SU-DHL-6 (cell line): ENCODE data around the gene SFTPB.
A peak's percentile ranks its signal among the peaks of the same experiment; 100 is the strongest.

Experiments
- H2AFZ ChIP-seq: fragments of 200-600 bp; sonication (generic); 2 replicates; pipeline ENCODE4 v1.6.1; 2014; ENCODE audit warnings: low read depth, mild to moderate bottlenecking, moderate library complexity, mixed read lengths, antibody characterized with exemption, low read length; ENCODE audit not compliant: severe bottlenecking
- H3F3A ChIP-seq: fragments of 200-600 bp; shearing (Covaris generic); 2 replicates; pipeline ENCODE4 v1.6.0; 2016; ENCODE audit warnings: antibody characterized with exemption, mild to moderate bottlenecking; ENCODE audit not compliant: insufficient read depth
- H3K27ac ChIP-seq: fragments of 200-600 bp; sonication (generic); 2 replicates; pipeline ENCODE4 v1.5.1; 2016; ENCODE audit warnings: low read depth, mild to moderate bottlenecking, low read length, moderate library complexity, mixed read lengths
- H3K27me3 ChIP-seq: fragments of 200-600 bp; sonication (generic), shearing (Covaris generic); 2 replicates; pipeline ENCODE4 v1.6.0; 2014; ENCODE audit warnings: mild to moderate bottlenecking, low read length
- H3K36me3 ChIP-seq: fragments of 200-600 bp; sonication (generic); 2 replicates; pipeline ENCODE4 v1.6.1; 2014; ENCODE audit warnings: mild to moderate bottlenecking, low read length, mixed read lengths
- H3K4me2 ChIP-seq: fragments of 300-600, 200-600 bp; shearing (Covaris generic), sonication (generic); 2 replicates; pipeline ENCODE4 v1.6.0; 2014; ENCODE audit warnings: low read length, low read depth, mild to moderate bottlenecking; ENCODE audit not compliant: poor library complexity, severe bottlenecking
- H3K4me3 ChIP-seq: fragments of 200-600 bp; sonication (generic); 2 replicates; pipeline ENCODE4 v1.5.1; 2014; ENCODE audit warnings: antibody characterized with exemption, low read length, mild to moderate bottlenecking, mixed read lengths; ENCODE audit not compliant: insufficient read depth, poor library complexity, severe bottlenecking
- H3K79me2 ChIP-seq: fragments of 200-600 bp; sonication (generic); 2 replicates; pipeline ENCODE4 v1.6.1; 2014; ENCODE audit warnings: mild to moderate bottlenecking, low read length, moderate library complexity; ENCODE audit not compliant: insufficient read depth
- H3K9ac ChIP-seq: fragments of 200-600 bp; sonication (generic); 2 replicates; pipeline ENCODE4 v1.7.0; 2014; ENCODE audit warnings: mild to moderate bottlenecking, low read length
- H3K9me2 ChIP-seq: fragments of 200-600 bp; sonication (generic); replicated peaks from 2 replicates; pipeline ENCODE4 v1.6.1; 2014; ENCODE audit warnings: low read length; ENCODE audit not compliant: insufficient read depth
- H3K9me3 ChIP-seq: fragments of 200-600 bp; sonication (generic); 2 replicates; pipeline ENCODE4 v1.6.1; 2014; ENCODE audit warnings: low read length, mixed read lengths; ENCODE audit not compliant: insufficient read depth
- H4K20me1 ChIP-seq: fragments of 200-600 bp; sonication (generic); 2 replicates; pipeline ENCODE4 v1.6.1; 2014; ENCODE audit warnings: low read depth, mild to moderate bottlenecking, antibody characterized with exemption, low read length, moderate library complexity, mixed read lengths
- CTCF ChIP-seq: fragments of 200-600 bp; sonication (generic); IDR thresholded peaks from one replicate; pipeline ENCODE4 v1.5.1; 2017; ENCODE audit warnings: antibody characterized with exemption, mild to moderate bottlenecking, low read length, moderate library complexity; ENCODE audit not compliant: insufficient read depth, poor library complexity, severe bottlenecking
- EZH2phosphoT487 ChIP-seq: fragments of 200-600 bp; sonication (generic), shearing (Covaris generic); conservative IDR thresholded peaks from 2 replicates; pipeline ENCODE4 v1.6.1; 2018; ENCODE audit warnings: mild to moderate bottlenecking, antibody characterized with exemption, low read length, moderate library complexity, mixed read lengths

The SFTPB gene

DNA sequence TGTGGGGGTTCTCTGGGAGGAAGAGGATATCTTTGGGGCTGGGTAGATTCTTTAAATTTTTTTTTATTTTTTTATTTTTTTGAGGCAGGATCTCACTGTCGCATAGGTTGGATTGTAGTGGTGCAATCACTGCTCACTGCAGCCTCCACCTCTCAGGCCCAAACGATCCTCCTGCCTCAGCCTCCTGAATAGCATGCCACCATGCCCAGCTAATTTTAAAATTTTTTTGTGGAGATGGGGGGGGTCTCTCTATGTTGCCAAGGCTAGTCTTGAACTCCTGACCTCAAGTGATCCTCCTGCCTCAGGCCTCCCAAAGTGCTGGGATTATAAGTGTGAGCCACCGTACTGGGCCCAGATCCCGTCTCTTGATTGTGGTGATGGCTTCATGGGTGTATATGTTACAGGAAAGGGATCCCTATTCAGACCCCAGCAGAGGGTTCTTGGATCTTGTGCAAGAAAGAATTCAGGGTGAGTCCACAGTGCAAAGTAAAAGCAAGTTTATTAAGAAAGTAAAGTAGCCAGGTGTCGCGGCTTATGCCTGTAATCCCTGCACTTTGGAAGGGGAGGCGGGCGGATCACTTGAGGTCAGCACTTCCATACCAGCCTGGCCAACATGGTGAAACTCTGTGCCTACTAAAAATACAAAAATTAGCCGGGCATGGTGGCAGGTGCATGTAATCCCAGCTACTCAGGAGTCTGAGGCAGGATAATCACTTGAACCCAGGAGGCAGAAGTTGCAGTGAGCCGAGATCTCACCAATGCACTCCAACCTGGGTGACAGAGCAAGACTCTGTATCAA, 54.1 kb downstream of the SFTPB start:
- Histone ChIP-seq H3K9me2 (no peaks in the 10 kb centered on the region), H3K4me2 (no peak overlapping the region), H2AFZ (no peak overlapping the region), H3K9me3 (no peaks in the 10 kb centered on the region), H3K79me2 (peaks cover 39% of the 10 kb centered on the region), H3K9ac (no peak overlapping the region), H3K27ac (no peak overlapping the region), H3F3A (peaks cover 15% of the 10 kb centered on the region; the same call in 1 of the 2 replicates), H4K20me1 (peaks cover 8% of the 10 kb centered on the region; the same call in 1 of the 2 replicates), H3K36me3 (peaks cover 7% of the 10 kb centered on the region; the same call in 1 of the 2 replicates), H3K27me3 (no peaks in the 10 kb centered on the region), H3K4me3 (no peak overlapping the region)
- TF ChIP-seq EZH2phosphoT487 (no peak), CTCF (no peak)

DNA sequence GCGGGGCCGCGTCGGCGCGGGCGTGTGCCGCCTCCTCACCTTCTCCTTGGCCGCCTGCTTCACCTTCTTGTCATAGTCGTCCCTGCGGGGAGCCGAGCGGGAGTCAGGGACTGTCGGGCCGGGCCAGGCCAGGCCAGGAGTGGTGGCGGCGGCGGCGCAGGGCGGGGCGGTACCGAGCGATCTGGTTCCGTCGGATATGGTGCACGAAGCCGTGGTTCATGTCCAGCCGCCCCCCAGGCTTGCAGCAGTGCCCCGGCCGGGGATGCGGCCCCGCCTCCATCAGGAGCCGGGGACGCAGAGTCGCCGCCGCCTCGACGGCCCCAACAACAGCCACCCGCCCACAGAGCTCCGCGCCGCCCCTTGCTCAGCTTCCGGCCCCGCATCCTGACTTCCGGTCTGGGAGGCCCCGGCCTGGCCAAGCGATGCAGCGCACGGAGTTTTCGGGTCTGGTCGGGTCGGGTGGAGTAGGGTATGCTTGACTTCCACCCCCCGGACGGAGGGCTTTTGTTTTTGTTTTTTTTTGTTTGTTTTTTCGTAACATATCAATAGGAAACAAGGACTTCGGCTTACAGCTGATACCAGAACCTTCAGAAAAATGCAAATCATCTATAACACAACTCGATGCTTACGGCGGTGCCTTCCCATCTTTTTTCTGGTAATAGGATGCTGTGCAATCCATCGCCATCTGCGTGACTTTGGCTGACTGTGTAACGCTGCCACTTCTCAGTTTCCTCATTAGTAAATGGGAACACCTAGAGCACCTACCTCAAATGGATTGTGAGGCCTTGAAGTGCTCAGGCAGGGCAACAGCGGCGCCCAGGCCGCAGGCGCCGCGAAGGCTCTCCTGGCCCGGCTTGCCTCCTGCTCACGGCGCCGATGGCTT, 56.1 kb downstream of the SFTPB start, which contains the start of gene C2orf68:
C2orf68 (minus strand) TSS at position 362 of the 883 bp plus-strand sequence; CDS start at position 280, 82 bp downstream.
- H3K79me2 ChIP-seq: peaks cover 20% of the 10 kb centered on the region
- H2AFZ ChIP-seq: peak within 1 kb of the TSS; percentile 42

More for the DNA sequence above, 56.1 kb downstream of the SFTPB start, which contains the start of gene C2orf68:
- Histone ChIP-seq H3K9me3 (no peaks in the 10 kb centered on the region), H3K9me2 (no peaks in the 10 kb centered on the region), H4K20me1 (peaks cover 2% of the 10 kb centered on the region; the same call in 1 of the 2 replicates), H3K9ac (peak within 1 kb of the TSS; percentile 77), H3K4me2 (peak within 1 kb of the TSS; percentile 84), H3K27me3 (no peaks in the 10 kb centered on the region), H3K4me3 (peak within 1 kb of the TSS; percentile 73), H3K27ac (peak within 1 kb of the TSS; percentile 51), H3K36me3 (peaks cover under 1% of the 10 kb centered on the region; the same call in 1 of the 2 replicates), H3F3A (peaks cover 12% of the 10 kb centered on the region; the same call in 1 of the 2 replicates)
- TF ChIP-seq EZH2phosphoT487 (no peak), CTCF (no peak)
